T follicular helper cell (primary cell): Measurements from ENCODE around the gene EXOC4.

ENCODE experiments used
- DNase-seq: peaks from one replicate; pipeline ENCODE4 v3.0.0-alpha.2; 2020; ENCODE audit warnings: low read depth

The EXOC4 gene

GRCh38 chr7:133364959-133365690 lies 112.2 kb downstream of the EXOC4 start:
- DNase-seq: no peak

- no peak for DNase-seq
These were observed 113.0 kb downstream of the EXOC4 start for GRCh38 chr7:133365917-133366316.

- DNase-seq: no peak
These were observed 114.7 kb downstream of the EXOC4 start for GRCh38 chr7:133367561-133367960.

DNA sequence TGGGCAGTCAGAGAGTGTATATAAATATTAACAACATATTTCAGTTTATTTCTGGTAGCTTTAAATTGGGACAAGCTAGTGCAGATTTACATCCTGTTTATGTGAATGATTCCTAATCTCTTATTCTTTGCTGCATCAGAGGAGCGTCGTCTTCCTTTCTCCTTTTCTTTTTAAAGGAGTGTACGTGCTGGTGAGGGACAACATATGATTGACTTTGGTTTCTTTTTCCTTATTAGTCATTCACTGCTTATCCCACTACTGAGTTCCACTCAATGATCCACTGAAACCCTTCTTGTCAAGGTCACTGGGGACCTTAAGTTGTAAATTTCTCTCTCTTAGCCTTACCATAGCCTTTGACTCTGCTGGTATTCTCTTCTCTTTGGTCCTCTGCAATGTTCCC lies 116.3 kb downstream of the EXOC4 start:
- DNase-seq: no peak

DNA sequence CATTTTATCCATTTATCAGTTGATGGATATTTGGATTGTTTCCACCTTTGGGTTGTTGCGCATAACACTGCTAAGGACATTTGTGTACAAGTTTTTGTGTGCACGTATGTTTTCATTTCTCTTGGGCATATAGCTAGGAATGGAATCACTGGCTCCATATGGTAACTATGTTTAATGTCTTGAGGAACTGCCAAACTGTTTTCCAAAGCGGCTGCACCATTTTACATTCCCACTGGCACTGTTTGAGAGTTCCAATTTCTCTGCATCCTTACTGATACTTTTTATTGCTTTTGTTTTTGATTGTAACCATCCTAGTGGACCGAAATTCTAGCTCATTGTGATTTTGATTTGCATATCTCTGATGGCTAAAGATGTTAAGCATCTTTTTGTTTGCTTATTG lies 118.7 kb downstream of the EXOC4 start:
- DNase-seq: no peak

- no peak for DNase-seq
These were observed 119.5 kb downstream of the EXOC4 start for GRCh38 chr7:133372337-133372736.

GRCh38 chr7:133376514-133376913 lies 123.6 kb downstream of the EXOC4 start:
- DNase-seq: no peak

GRCh38 chr7:133381965-133382364 lies 129.1 kb downstream of the EXOC4 start:
- DNase-seq: no peak

DNA sequence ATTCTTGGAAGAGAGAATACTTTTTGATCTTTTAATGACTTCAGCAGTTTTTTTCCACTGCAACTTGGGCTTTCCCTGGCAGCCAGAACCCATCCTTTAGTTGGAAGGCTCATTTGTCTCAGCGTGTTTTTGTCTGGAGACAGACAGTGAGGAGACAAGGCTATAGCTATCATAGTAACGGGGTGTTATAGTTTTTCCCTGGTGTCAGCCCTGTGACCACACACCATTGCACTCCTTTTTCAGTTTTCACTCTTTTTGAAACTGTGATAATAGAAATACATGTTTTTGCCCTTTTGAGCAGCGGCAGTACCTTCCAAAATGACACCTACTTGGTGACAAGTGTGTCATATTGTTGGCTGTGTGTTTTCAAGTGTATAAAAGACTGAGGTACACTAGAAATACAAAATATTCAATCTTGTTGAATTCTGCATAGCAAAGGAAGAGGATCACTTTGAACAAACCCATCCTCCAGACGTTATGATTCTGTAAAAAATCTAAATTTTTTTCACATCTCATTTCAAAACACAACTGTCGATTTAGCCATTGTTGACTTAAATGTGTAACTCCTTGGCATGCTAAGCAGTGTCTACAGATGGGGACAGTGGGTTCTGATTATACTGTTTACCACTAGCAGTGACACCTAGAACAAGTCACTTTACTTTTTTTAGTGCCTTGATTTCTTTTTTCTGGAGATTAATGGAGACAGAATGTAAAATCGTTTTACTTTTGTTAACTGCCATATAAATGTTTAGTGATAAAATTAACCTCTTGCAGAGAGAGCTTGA lies 130.1 kb downstream of the EXOC4 start:
- DNase-seq: no peak

- no peak for DNase-seq
These were observed 133.3 kb downstream of the EXOC4 start for GRCh38 chr7:133386205-133386604.

GRCh38 chr7:133389727-133390126 lies 136.8 kb downstream of the EXOC4 start:
- DNase-seq: no peak

GRCh38 chr7:133391206-133391605 lies 138.3 kb downstream of the EXOC4 start:
- DNase-seq: no peak

DNA sequence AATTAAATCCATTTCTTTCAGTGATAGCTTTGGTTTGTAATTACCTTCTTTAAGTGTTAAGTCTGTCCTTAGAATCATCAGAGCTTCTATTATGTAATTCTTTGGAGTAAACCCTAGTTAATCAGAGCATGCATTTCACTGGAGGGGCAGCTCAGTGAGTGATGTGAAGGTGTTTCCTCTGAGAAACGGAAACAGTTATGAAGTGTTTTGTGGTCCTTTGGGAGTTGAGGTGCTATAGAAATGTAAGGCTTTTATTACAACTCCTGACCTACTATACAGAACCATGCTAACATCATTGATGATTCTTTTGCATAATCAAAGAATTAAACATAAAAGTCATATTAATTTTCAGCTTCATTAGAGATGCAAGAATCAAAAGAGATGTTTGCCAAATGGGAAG lies 141.5 kb downstream of the EXOC4 start:
- DNase-seq: no peak

DNA sequence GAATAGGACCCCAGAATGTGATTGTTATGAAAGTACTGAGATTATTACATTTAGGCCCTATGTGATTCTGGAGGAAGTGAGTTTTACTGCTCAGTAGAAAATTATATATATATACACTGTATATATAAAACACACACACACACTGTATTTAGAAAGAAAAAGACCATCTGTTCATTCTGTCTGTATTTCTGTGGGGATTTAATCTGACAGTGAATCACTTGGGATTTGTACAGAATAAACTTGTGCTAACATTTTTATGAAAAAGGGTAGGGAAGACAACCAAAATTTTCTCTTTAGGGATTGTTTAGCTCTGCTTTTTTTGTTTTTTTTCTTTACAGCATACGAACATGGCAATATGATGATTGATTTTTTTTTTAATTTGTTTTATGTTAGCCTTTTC lies 142.7 kb downstream of the EXOC4 start:
- no peak for DNase-seq

DNA sequence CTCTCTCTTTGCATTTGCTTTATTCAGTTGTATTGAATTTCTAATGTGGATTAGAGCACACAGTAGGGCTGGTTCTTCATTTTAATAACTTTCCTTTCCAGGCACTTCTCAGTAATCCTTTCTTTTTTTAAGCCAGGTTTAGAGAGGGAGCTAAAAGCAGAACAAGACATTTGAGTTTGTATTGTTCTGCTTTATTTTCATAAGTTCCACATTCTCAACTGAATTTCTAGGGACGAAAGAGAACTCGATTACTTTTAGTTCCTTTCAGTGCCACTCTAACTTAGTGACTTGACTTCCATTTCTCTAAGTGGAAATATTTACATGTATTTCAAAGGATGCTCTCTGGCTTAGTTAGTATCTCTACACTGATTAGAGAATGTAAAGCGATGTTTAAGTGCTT lies 145.6 kb downstream of the EXOC4 start:
- DNase-seq: no peak

DNA sequence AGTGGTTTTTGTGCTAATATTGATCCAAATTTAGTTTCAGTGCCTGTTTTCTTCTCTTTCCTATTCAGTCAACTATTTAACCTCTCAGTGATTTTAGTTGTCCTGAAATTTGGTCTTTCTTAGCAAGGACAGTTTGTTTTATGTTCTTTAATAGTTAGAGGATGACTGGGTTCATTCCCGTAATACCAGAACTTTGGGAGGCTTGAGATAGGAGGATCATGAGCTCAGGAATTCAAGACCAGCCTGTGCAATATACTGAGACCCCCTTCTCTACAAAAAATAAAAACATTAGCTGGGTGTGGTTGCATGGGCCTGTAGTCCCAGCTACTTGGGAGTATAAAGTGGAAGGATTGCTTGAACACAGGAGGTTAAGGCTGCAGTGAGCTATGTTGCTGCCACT lies 148.3 kb downstream of the EXOC4 start:
- DNase-seq: no peak

- no peak for DNase-seq
These were observed 155.3 kb downstream of the EXOC4 start for GRCh38 chr7:133408212-133408611.

DNA sequence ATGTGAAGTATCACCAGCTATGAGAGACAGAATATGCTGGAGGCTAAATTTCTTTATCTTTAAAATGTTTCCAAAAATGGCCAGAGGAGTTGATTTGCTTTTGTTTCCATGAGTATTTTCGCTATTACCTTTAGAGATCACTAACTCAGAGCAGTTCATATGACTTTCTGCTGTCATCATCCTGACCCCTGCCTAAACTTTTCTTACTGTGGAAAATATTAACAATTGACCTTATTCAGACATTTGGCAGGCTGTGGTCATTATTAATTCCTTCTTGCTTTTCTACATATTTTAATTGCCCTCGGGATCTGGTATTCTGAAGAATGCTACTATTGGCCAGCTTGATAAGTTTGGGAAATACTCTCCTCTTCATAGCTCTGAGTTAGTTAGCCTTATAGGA lies 156.5 kb downstream of the EXOC4 start:
- no peak for DNase-seq

DNA sequence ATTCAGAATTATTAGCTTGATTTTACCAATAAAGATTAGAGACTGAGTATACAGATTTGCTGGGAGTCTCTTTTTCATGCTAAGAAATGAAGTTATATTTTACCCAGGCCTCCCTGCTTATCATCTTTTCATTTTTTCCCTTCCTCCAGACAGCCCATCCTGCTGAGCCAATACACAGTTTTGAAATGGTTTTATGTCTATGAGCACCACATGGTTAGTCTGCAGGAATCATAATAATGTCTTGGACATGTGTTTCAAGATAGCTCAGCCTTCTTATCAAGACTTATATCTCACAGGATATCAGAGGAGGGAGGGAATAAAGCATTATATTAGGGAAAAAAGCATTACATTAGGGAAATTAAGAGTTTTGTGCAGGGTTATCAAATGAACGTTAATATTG lies 157.1 kb downstream of the EXOC4 start:
- DNase-seq: no peak

GRCh38 chr7:133411395-133411794 lies 158.5 kb downstream of the EXOC4 start:
- DNase-seq: no peak

DNA sequence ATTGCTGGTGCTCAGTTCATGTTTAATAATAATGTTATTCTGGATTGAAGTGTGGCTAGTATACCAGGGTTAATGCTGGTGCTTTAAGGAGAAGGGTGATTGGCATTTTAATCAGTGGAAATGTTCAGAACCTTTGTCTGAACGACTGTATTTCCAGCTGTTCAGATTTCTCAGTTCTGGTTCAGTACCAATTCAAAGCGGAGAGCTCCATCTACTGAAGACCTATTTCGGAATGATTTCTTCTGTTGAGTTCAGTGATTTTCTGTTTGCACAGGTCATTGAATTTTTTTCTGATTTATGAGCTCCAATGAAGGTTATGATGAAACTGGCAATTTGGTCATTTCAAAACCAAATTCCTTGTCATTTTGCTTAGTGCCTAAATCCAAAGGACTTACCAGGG lies 160.1 kb downstream of the EXOC4 start:
- no peak for DNase-seq

DNA sequence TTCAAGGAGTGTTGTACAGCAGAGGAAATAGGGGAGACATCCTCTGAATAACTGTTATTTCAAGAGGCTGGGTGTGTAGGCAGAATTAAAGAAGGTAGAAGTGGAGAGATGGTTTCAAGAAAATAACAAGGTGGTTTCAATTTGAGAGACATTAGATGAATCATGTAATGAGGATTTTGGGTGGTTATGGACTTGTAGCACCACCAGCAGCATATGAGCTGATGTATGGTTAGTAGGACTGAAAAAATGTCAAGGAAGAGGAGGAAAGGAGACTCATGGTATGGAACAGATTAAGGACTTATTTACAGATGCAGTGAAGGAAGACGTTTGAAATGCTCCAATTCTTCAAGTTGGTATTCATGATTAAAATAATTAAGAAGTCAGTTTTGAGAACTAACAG lies 166.2 kb downstream of the EXOC4 start:
- DNase-seq: no peak

- DNase-seq: no peak
These were observed 170.7 kb downstream of the EXOC4 start for GRCh38 chr7:133423618-133424017.

DNA sequence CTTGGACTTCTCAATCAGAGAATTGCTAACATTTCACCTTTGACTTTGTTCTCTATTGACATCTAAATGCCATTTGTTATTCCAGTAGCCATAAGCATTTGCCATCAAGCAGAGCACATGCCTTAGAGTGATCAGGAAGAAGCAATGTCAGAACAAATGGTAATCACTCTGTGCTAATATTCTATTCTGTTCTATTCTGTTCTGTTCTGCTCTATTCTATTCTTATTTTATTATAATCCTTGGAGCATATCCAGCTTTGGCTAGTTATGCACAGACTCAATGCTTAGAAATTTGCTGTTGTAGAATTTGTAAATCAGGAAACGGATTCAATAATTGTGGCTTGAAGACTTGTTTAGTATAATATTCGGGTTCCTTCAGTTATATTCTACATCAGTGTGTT lies 175.4 kb downstream of the EXOC4 start:
- DNase-seq: no peak
